Large intestine (tissue), 3 donors: ENCODE results near the gene ITGA7. TPM values are rescaled to one million over a fixed set of nuclear protein-coding genes. Genes with fewer than 3 reads are reported as not detected.

Source experiments
- DNase-seq, 2 donors: peaks; one replicate each; pipeline versions ENCODE4 v3.0.0 to v3.0.0-alpha.2; 2013
- H3K27ac ChIP-seq: one replicate; pipeline ENCODE4 v1.5.1; 2013; ENCODE audit warnings: low read length
- H3K27me3 ChIP-seq: 2 replicates; pipeline ENCODE4 v1.6.1; 2013; ENCODE audit warnings: low read length; ENCODE audit not compliant: control insufficient read depth, insufficient read depth
- H3K36me3 ChIP-seq: 2 replicates; pipeline ENCODE4 v1.6.1; 2013; ENCODE audit warnings: low read length; ENCODE audit not compliant: control insufficient read depth, insufficient read depth
- H3K4me1 ChIP-seq: one replicate; pipeline ENCODE4 v1.6.1; 2013; ENCODE audit warnings: low read length; ENCODE audit not compliant: control insufficient read depth, insufficient read depth
- H3K4me3 ChIP-seq: one replicate; pipeline ENCODE4 v1.5.1; 2013; ENCODE audit warnings: low read length
- H3K9me3 ChIP-seq: one replicate; pipeline ENCODE4 v1.6.1; 2013; ENCODE audit warnings: mild to moderate bottlenecking, low read depth, low read length, moderate library complexity; ENCODE audit not compliant: control insufficient read depth
- WGBS: methylation state at CpG from one replicate; pipeline ENCODE4 v1.1.5; 2013; ENCODE audit warnings: low lambda C conversion rate; ENCODE audit not compliant: insufficient coverage; 5-methylcytosine and 5-hydroxymethylcytosine counted together
- polyA plus RNA-seq: library from polyadenylated mRNA; unstranded; fragments of 120-200 nt; gene quantifications from one replicate; pipeline ENCODE4 v1.2.1, GENCODE V29; 2013

ITGA7 gene
- polyA plus RNA-seq, 1 donor, result 29.6 TPM

- peaks cover 60% of the 10 kb centered on the region for H3K4me1 ChIP-seq
Observed at GRCh38 chr12:55724226-55724939, 16.7 kb upstream of the ITGA7 start.

GRCh38 chr12:55723516-55724225 lies 16.0 kb upstream of the ITGA7 start:
- Histone ChIP-seq H3K36me3 (peaks cover 57% of the 10 kb centered on the region), H3K4me3 (no peak overlapping the region), H3K27ac (no peak overlapping the region), H3K4me1 (peaks cover 67% of the 10 kb centered on the region), H3K27me3 (no peaks in the 10 kb centered on the region), H3K9me3 (no peaks in the 10 kb centered on the region)
- WGBS, result no CpG with 5 or more reads among the region's 10 CpGs
- no peak for DNase-seq

More at GRCh38 chr12:55724226-55724939, 16.7 kb upstream of the ITGA7 start:
- no peaks in the 10 kb centered on the region for H3K9me3 ChIP-seq
- H3K36me3 ChIP-seq, result peaks cover 51% of the 10 kb centered on the region
- WGBS, result no CpG with 5 or more reads among the region's 11 CpGs
- no peak overlapping the region for H3K27ac ChIP-seq
- H3K27me3 ChIP-seq, result no peaks in the 10 kb centered on the region
- peak in 1 of 2 donors; percentile 61 for DNase-seq
- H3K4me3 ChIP-seq, result no peak overlapping the region

GRCh38 chr12:55722948-55723347 lies 15.2 kb upstream of the ITGA7 start:
- no CpG with 5 or more reads among the region's 8 CpGs for WGBS
- H3K36me3 ChIP-seq, result peaks cover 58% of the 10 kb centered on the region

GRCh38 chr12:55721601-55722213 lies 14.0 kb upstream of the ITGA7 start:
- Histone ChIP-seq H3K36me3 (peaks cover 53% of the 10 kb centered on the region), H3K4me3 (peak overlapping the region; percentile 42), H3K27ac (peak overlapping the region; percentile 96), H3K9me3 (no peaks in the 10 kb centered on the region), H3K4me1 (peaks cover 78% of the 10 kb centered on the region), H3K27me3 (no peaks in the 10 kb centered on the region)
- 91% methylated on average over 4 of the region's 14 CpGs for WGBS
- no peak for DNase-seq

More at GRCh38 chr12:55722948-55723347, 15.2 kb upstream of the ITGA7 start:
- no peak for DNase-seq
- no peak overlapping the region for H3K4me3 ChIP-seq
- no peak overlapping the region for H3K27ac ChIP-seq
- no peaks in the 10 kb centered on the region for H3K9me3 ChIP-seq
- H3K27me3 ChIP-seq, result no peaks in the 10 kb centered on the region
- H3K4me1 ChIP-seq, result peaks cover 73% of the 10 kb centered on the region

- peak; percentile 61 to 69 for DNase-seq
- H3K36me3 ChIP-seq, result peaks cover 46% of the 10 kb centered on the region
- H3K4me3 ChIP-seq, result peak overlapping the region; percentile 42
- H3K9me3 ChIP-seq, result no peaks in the 10 kb centered on the region
- H3K4me1 ChIP-seq, result peaks cover 73% of the 10 kb centered on the region
- no peaks in the 10 kb centered on the region for H3K27me3 ChIP-seq
- no CpG with 5 or more reads among the region's 9 CpGs for WGBS
- H3K27ac ChIP-seq, result peak overlapping the region; percentile 96
Observed at GRCh38 chr12:55720894-55721444, 13.3 kb upstream of the ITGA7 start.

- peak; percentile 95 to 98 for DNase-seq
- Histone ChIP-seq H3K27me3 (no peaks in the 10 kb centered on the region), H3K27ac (peak within 1 kb of the TSS; percentile 96), H3K36me3 (peaks cover 37% of the 10 kb centered on the region), H3K4me1 (peaks cover 71% of the 10 kb centered on the region), H3K9me3 (no peaks in the 10 kb centered on the region), H3K4me3 (peak within 1 kb of the TSS; percentile 42)
- no CpG with 5 or more reads among the region's 6 CpGs for WGBS
Observed at GRCh38 chr12:55720071-55720564, 12.4 kb upstream of the ITGA7 start, which contains the start of gene RDH5. RDH5 (plus strand) TSS chr12:55720393; CDS start chr12:55721185, 792 bp downstream.

- no peaks in the 10 kb centered on the region for H3K9me3 ChIP-seq
- H3K4me1 ChIP-seq, result peaks cover 69% of the 10 kb centered on the region
- no CpG with 5 or more reads among the region's 7 CpGs for WGBS
- H3K27ac ChIP-seq, result peak overlapping the region; percentile 96
- DNase-seq, result no peak
- no peaks in the 10 kb centered on the region for H3K27me3 ChIP-seq
- H3K4me3 ChIP-seq, result no peak overlapping the region
- H3K36me3 ChIP-seq, result peaks cover 30% of the 10 kb centered on the region
Observed at GRCh38 chr12:55719371-55719770, 11.7 kb upstream of the ITGA7 start.

GRCh38 chr12:55718624-55719275 lies 11.0 kb upstream of the ITGA7 start:
- no peaks in the 10 kb centered on the region for H3K9me3 ChIP-seq
- H3K27me3 ChIP-seq, result no peaks in the 10 kb centered on the region
- peak overlapping the region; percentile 96 for H3K27ac ChIP-seq
- peaks cover 62% of the 10 kb centered on the region for H3K4me1 ChIP-seq
- H3K36me3 ChIP-seq, result peaks cover 24% of the 10 kb centered on the region
- WGBS, result no CpG with 5 or more reads among the region's 4 CpGs
- no peak overlapping the region for H3K4me3 ChIP-seq
- DNase-seq, result no peak

GRCh38 chr12:55718015-55718414 lies 10.3 kb upstream of the ITGA7 start:
- H3K9me3 ChIP-seq, result no peaks in the 10 kb centered on the region

More at GRCh38 chr12:55718015-55718414, 10.3 kb upstream of the ITGA7 start:
- no peak overlapping the region for H3K27ac ChIP-seq
- H3K4me1 ChIP-seq, result peaks cover 56% of the 10 kb centered on the region
- peaks cover 18% of the 10 kb centered on the region for H3K36me3 ChIP-seq
- H3K27me3 ChIP-seq, result peaks cover under 1% of the 10 kb centered on the region
- no CpG with 5 or more reads among the region's 4 CpGs for WGBS
- H3K4me3 ChIP-seq, result no peak overlapping the region
- no peak for DNase-seq
